Stomach (tissue), 9 donors: ENCODE data around the gene ITPKB. TPM values are rescaled to one million over a fixed set of nuclear protein-coding genes. Genes with fewer than 3 reads are reported as not detected.
A peak's percentile ranks its signal among the peaks of the same experiment; 100 is the strongest.

Experiments
- DNase-seq, 2 donors: peaks; one replicate each; pipeline versions ENCODE4 v3.0.0 to v3.0.0-alpha.2; 2013 to 2019
- H3K27ac ChIP-seq, 5 donors: fragments of 200-600 bp in 4 of 5; sonication (generic) in 4 of 5; one replicate each; pipeline ENCODE4 v1.5.1; 2013 to 2019; ENCODE audit warnings: mild to moderate bottlenecking in 1 of 5, moderate library complexity in 1 of 5
- H3K27me3 ChIP-seq, 3 donors: fragments of 200-600 bp; sonication (generic); one replicate each; pipeline ENCODE4 v1.5.1; 2017 to 2019; ENCODE audit warnings: mixed run types in 1 of 3
- H3K36me3 ChIP-seq, 4 donors: fragments of 200-600 bp; sonication (generic); 1 replicate in 3 of 4; 2 replicates in 1 of 4; pipeline ENCODE4 v1.5.1; 2016 to 2019
- H3K4me1 ChIP-seq, 4 donors: fragments of 200-600 bp; sonication (generic); one replicate each; pipeline ENCODE4 v1.5.1; 2016 to 2019
- H3K4me3 ChIP-seq, 4 donors: fragments of 200-600 bp; sonication (generic) in 3 of 4; one replicate each; pipeline ENCODE4 v1.5.1; 2016 to 2019; ENCODE audit warnings: mild to moderate bottlenecking in 1 of 4
- H3K9me3 ChIP-seq, 4 donors: fragments of 200-600 bp; sonication (generic); one replicate each; pipeline ENCODE4 v1.5.1; 2016 to 2019
- EP300 ChIP-seq: sonication (generic); formaldehyde crosslinking; IDR thresholded peaks from one replicate; pipeline ENCODE4 v1.6.1; 2017; ENCODE audit warnings: antibody characterized with exemption
- POLR2A ChIP-seq, 4 donors: fragments of 450-650 bp; IDR thresholded peaks; one replicate each; pipeline ENCODE4 v1.6.1; 2016; ENCODE audit warnings: antibody characterized with exemption in 4 of 4, control low read depth in 2 of 4, mild to moderate bottlenecking in 1 of 4, moderate library complexity in 1 of 4
- POLR2AphosphoS5 ChIP-seq, 3 donors: sonication (generic); formaldehyde crosslinking; IDR thresholded peaks; one replicate each; pipeline ENCODE4 v1.6.1; 2016; ENCODE audit warnings: antibody characterized with exemption in 3 of 3
- WGBS, 5 donors: extraction: QIAGEN DNeasy Blood & Tissue Kit in 3 of 5; methylation state at CpG; one replicate each; pipeline versions ENCODE4 v1.1.5 to v1.1.7; 2013 to 2018; 5-methylcytosine and 5-hydroxymethylcytosine counted together
- intact Hi-C: fragments of 100-400 bp; cut with DNase I; formaldehyde crosslinking; loops from one replicate; pipeline ENCODE4 v1.15.1; 2023; ENCODE audit warnings: low total_unique reads
- polyA plus RNA-seq, 3 donors: library from polyadenylated mRNA; stranded (reverse); fragments of 200-250 nt; gene quantifications; one replicate each; pipeline ENCODE4 v1.2.3, GENCODE V29; 2013
- total RNA-seq, 5 donors: library from RNA; depleted of rRNA; stranded (reverse); fragments of >200 nt; gene quantifications; one replicate each; pipeline versions ENCODE4 v1.1.0 to v1.2.3, GENCODE V29; 2014 to 2016
- TF ChIP-seq, protein P1 (sequence below), 7 experiments: fragments of 450-650 bp in 4 of 7; fragments of 200-600 bp in 3 of 7; sonication (generic) in 3 of 7; IDR thresholded peaks; one replicate each; pipeline ENCODE4 v1.5.1; 2016 to 2019; ENCODE audit warnings: antibody characterized with exemption in 7 of 7, control low read depth in 2 of 7, mild to moderate bottlenecking in 1 of 7
- donor health status: healthy with polysubstance abuse.
- donor health status: Bipolar disorder and iron deficiency.
- donor health status: healthy.

ITPKB gene
- total and polyA plus RNA-seq, 8 donors: 3.8 to 38.8 (median 19.1) TPM

DNA sequence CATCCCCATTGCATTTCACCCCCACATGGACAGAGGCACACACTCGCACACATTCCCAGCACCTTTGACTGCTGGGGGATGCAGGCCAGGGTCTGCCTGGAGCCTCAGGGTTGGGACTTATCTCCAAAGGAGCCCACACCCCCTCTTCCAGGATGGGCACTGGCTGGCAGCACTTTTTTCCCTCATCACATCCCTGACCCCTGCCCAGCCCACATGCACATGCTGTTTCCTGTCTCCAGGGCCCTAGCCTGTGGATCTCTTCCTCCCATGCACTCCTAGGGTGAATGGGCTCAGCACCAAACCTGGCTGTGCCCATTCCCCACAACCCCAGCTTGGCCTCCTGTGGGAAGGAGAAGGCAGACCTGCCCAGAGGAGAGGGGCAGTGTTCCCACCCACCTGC lies 131.3 kb downstream of the ITPKB start:
- no peak for DNase-seq
- Histone ChIP-seq H3K36me3 (no peaks in the 10 kb centered on the region), H3K9me3 (no peaks in the 10 kb centered on the region), H3K4me3 (no peak overlapping the region), H3K27me3 (no peaks in the 10 kb centered on the region), H3K27ac (no peak overlapping the region), H3K4me1 (peaks cover 3 to 48% (median 26%) of the 10 kb centered on the region in 4 donors)
- intact Hi-C loops: loop anchor here (10.0 kb wide), 1 partner anchor 183 kb away; no protein-coding TSS in a partner anchor
- 93 to 100% (median 100%) methylated on average over 1 of the region's 1 CpG for WGBS, 5 donors
- no peak for TF ChIP-seq POLR2A (IDR thresholded peaks at IDR 0.05)
- no peak for TF ChIP-seq POLR2AphosphoS5 (IDR thresholded peaks at IDR 0.05)
- no peak for TF ChIP-seq EP300
- TF ChIP-seq, protein P1, sequence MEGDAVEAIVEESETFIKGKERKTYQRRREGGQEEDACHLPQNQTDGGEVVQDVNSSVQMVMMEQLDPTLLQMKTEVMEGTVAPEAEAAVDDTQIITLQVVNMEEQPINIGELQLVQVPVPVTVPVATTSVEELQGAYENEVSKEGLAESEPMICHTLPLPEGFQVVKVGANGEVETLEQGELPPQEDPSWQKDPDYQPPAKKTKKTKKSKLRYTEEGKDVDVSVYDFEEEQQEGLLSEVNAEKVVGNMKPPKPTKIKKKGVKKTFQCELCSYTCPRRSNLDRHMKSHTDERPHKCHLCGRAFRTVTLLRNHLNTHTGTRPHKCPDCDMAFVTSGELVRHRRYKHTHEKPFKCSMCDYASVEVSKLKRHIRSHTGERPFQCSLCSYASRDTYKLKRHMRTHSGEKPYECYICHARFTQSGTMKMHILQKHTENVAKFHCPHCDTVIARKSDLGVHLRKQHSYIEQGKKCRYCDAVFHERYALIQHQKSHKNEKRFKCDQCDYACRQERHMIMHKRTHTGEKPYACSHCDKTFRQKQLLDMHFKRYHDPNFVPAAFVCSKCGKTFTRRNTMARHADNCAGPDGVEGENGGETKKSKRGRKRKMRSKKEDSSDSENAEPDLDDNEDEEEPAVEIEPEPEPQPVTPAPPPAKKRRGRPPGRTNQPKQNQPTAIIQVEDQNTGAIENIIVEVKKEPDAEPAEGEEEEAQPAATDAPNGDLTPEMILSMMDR (IDR thresholded peaks at IDR 0.05): no peak

DNA sequence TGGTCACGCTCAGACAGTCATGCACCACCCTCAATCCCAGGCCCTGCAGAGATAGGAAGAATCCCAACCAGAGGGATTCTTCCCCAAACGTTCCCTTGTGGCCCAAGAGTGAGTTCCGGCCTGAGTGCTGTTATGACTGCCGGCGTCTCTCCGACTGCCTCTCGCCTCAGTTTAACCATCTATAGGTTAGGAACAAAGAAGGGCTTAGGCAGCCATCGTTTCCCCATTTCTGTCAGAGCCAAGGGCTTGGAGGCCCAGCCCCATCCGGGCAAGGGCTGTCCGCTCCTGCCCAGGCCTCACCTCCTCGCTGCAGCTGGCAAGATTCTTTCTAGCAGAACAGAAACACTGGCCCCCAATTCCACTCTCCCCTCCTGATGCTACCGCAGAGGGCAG lies 131.8 kb downstream of the ITPKB start:
- Histone ChIP-seq H3K9me3 (no peaks in the 10 kb centered on the region), H3K36me3 (no peaks in the 10 kb centered on the region), H3K4me1 (peaks cover 8 to 51% (median 26%) of the 10 kb centered on the region in 4 donors), H3K27me3 (no peaks in the 10 kb centered on the region), H3K27ac (no peak overlapping the region), H3K4me3 (no peak overlapping the region)
- no peak for DNase-seq
- TF ChIP-seq POLR2A (IDR thresholded peaks at IDR 0.05): no peak
- TF ChIP-seq POLR2AphosphoS5 (IDR thresholded peaks at IDR 0.05): no peak
- no peak for TF ChIP-seq EP300
- TF ChIP-seq, protein P1 (IDR thresholded peaks at IDR 0.05): no peak
- 91 to 96% (median 94%) methylated on average over 7 to 12 of the region's 12 CpGs for WGBS, 5 donors
- intact Hi-C loops: loop anchor here (10.0 kb wide), 1 partner anchor 182 kb away; no protein-coding TSS in a partner anchor

DNA sequence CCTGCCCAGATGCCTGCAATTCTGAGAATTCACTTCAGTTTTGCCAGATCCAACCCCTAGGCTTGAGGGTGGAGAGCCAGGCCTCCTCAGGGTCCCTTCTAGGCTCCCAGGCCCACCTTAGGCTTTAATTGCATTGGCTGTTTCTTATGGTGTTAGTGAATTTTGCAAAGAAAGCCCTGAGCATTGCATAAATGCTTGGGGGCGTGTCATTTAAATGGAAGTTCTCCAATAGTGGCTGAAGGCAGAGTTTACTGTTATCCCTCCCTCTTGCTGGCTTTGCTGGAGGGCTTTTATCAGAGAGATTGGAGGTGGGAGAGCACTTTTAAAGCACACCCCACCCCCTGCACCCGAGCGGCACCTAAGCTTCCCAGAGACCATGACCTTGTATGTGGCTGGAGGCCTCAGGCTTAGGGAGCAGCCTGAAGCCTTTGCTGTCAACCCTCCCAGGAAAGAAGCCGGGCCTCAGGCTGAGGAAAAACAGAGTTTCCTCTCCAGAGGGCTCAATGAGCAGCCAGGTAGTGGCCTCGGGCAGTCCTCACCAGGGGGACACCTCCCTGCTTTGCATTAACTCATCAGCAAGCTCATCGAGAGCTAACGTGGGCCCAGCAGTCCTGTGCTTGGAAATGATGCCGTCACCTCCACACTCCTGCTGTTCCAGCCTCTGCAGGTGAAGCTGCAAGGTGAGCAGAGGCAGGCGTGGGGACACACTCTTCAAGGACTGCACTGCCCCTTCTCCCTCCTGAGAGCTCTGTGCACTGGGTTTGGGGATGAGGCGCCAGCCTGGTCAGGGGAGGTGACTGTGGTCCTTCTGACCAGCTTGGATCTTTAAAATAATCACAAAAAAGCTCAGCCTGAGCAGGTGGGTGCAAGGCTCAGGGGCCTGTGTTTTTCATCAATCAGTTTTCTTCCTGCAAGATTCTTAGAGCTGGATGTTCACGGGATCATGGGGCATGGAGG lies 132.5 kb downstream of the ITPKB start:
- intact Hi-C loops: loop anchor here (10.0 kb wide), 1 partner anchor 182 kb away; no protein-coding TSS in a partner anchor
- Histone ChIP-seq H3K4me3 (no peak overlapping the region), H3K4me1 (peaks cover 10 to 54% (median 26%) of the 10 kb centered on the region in 4 donors), H3K27ac (peak overlapping the region in 1 of 5 donors; percentile 82), H3K36me3 (no peaks in the 10 kb centered on the region), H3K9me3 (no peaks in the 10 kb centered on the region), H3K27me3 (no peaks in the 10 kb centered on the region)
- peak in 1 of 2 donors; percentile 44 for DNase-seq
- TF ChIP-seq POLR2A (IDR thresholded peaks at IDR 0.05): no peak
- no peak for TF ChIP-seq POLR2AphosphoS5 (IDR thresholded peaks at IDR 0.05)
- TF ChIP-seq, protein P1 (IDR thresholded peaks at IDR 0.05): no peak
- TF ChIP-seq EP300: no peak
- WGBS, 5 donors: 67 to 82% (median 71%) methylated on average over 11 of the region's 11 CpGs

DNA sequence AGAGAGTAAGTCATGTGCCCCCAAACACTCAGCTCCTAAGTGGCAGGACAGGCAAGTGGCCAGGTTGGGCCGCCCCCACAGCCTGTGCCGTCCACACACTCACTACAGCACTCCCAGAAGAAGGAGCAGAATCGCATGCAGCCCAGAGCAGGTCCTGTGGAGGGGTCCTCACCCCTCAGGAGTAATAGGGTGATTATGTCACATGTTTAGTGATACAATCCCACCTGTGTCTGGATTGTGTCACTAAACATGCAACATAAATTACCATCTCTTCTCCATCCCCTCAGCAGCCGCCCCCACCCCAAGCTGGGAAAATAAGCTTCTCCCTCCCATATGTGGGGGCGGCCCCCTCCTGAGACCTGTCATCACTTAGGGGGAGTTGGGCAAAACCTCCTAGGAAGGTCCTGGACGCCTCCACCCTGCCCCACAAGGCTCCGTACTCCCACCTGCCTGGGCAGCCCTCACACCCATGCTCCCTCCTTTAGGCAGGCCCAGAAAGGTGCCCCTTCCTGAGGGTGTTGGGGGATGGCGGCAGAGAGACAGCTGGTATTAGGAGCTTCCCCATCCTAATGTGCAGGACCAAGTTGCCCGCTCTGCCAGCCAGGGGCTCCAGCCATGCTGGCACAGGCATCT lies 133.6 kb downstream of the ITPKB start:
- Histone ChIP-seq H3K4me1 (peaks cover 10 to 54% (median 26%) of the 10 kb centered on the region in 4 donors), H3K4me3 (no peak overlapping the region), H3K9me3 (no peaks in the 10 kb centered on the region), H3K27ac (peak overlapping the region in 3 of 5 donors; percentile 17 to 82 (median 40)), H3K36me3 (no peaks in the 10 kb centered on the region), H3K27me3 (no peaks in the 10 kb centered on the region)
- no peak for DNase-seq
- TF ChIP-seq, protein P1 (IDR thresholded peaks at IDR 0.05): no peak
- no peak for TF ChIP-seq POLR2AphosphoS5 (IDR thresholded peaks at IDR 0.05)
- TF ChIP-seq POLR2A (IDR thresholded peaks at IDR 0.05): no peak
- no peak for TF ChIP-seq EP300
- intact Hi-C loops: loop anchor here (10.0 kb wide), 1 partner anchor 181 kb away; no protein-coding TSS in a partner anchor
- 86 to 98% (median 93%) methylated on average over 7 to 9 of the region's 9 CpGs for WGBS, 5 donors
